ENCODE results near the gene PLPPR4.
"Not testable (repeated sequence)": the region's sequence is repeated elsewhere in the genome, so short reads cannot be mapped to it uniquely, and the experiment has no call there.

Gene PLPPR4

GRCh38 chr1:99240621-99241020 lies 23.7 kb upstream of the PLPPR4 start:
- no peak for DNase-seq (ENCODE audit: low read depth)
- H3K4me3 ChIP-seq (ENCODE audit: low read depth, low read length) = no peak overlapping the region
- no peak for TF ChIP-seq CTCF (IDR thresholded peaks at IDR 0.05; ENCODE audit: control insufficient read depth, extremely low read depth, insufficient read depth)

- TF ChIP-seq CTCF (IDR thresholded peaks at IDR 0.05; ENCODE audit: control insufficient read depth, extremely low read depth, insufficient read depth) = no peak
These were observed 18.1 kb upstream of the PLPPR4 start for GRCh38 chr1:99246152-99246551.

GRCh38 chr1:99247199-99247598 lies 17.1 kb upstream of the PLPPR4 start:
- no peak overlapping the region for H3K4me3 ChIP-seq (ENCODE audit: low read depth, low read length)
- no peak for TF ChIP-seq CTCF (IDR thresholded peaks at IDR 0.05; ENCODE audit: control insufficient read depth, extremely low read depth, insufficient read depth)
- DNase-seq (ENCODE audit: low read depth) = no peak

More at GRCh38 chr1:99246152-99246551, 18.1 kb upstream of the PLPPR4 start:
- no peak for DNase-seq (ENCODE audit: low read depth)
- H3K4me3 ChIP-seq (ENCODE audit: low read depth, low read length) = no peak overlapping the region

GRCh38 chr1:99250728-99251127 lies 13.6 kb upstream of the PLPPR4 start:
- no peak for TF ChIP-seq CTCF (IDR thresholded peaks at IDR 0.05; ENCODE audit: control insufficient read depth, extremely low read depth, insufficient read depth)
- no peak overlapping the region for H3K4me3 ChIP-seq (ENCODE audit: low read depth, low read length)
- DNase-seq (ENCODE audit: low read depth) = no peak

GRCh38 chr1:99251308-99251707 lies 13.0 kb upstream of the PLPPR4 start:
- no peak for TF ChIP-seq CTCF (IDR thresholded peaks at IDR 0.05; ENCODE audit: control insufficient read depth, extremely low read depth, insufficient read depth)

GRCh38 chr1:99252630-99253029 lies 11.7 kb upstream of the PLPPR4 start:
- no peak for TF ChIP-seq CTCF (IDR thresholded peaks at IDR 0.05; ENCODE audit: control insufficient read depth, extremely low read depth, insufficient read depth)
- H3K4me3 ChIP-seq (ENCODE audit: low read depth, low read length) = no peak overlapping the region
- no peak for DNase-seq (ENCODE audit: low read depth)

More at GRCh38 chr1:99251308-99251707, 13.0 kb upstream of the PLPPR4 start:
- no peak for DNase-seq (ENCODE audit: low read depth)
- H3K4me3 ChIP-seq (ENCODE audit: low read depth, low read length) = no peak overlapping the region

GRCh38 chr1:99260402-99260801 lies 3.9 kb upstream of the PLPPR4 start:
- H3K4me3 ChIP-seq (ENCODE audit: low read depth, low read length); DNase-seq (ENCODE audit: low read depth): not testable (repeated sequence)

Data from LNCaP clone FGC (cell line).